Colonic mucosa (tissue), 4 donors: ENCODE results near the gene MGRN1. TPM values are rescaled to one million over a fixed set of nuclear protein-coding genes. Genes with fewer than 3 reads are reported as not detected.
A peak's percentile ranks its signal among the peaks of the same experiment; 100 is the strongest.

Experiments used
- DNase-seq: peaks from one replicate; pipeline ENCODE4 v3.0.0-alpha.2; 2020
- H3K27ac ChIP-seq: fragments of 200-600 bp; one replicate; pipeline ENCODE4 v1.8.0; 2021
- H3K27me3 ChIP-seq: fragments of 200-600 bp; one replicate; pipeline ENCODE4 v1.8.0; 2021
- H3K36me3 ChIP-seq: fragments of 200-600 bp; one replicate; pipeline ENCODE4 v1.8.0; 2021
- H3K4me1 ChIP-seq: fragments of 200-600 bp; one replicate; pipeline ENCODE4 v1.8.0; 2021; ENCODE audit warnings: mild to moderate bottlenecking
- H3K4me3 ChIP-seq: fragments of 200-600 bp; one replicate; pipeline ENCODE4 v1.8.0; 2021
- H3K9ac ChIP-seq, 2 donors: one replicate each; pipeline ENCODE4 v1.7.0; 2013; ENCODE audit warnings: control low read depth in 2 of 2, low read depth in 2 of 2, low read length in 2 of 2
- H3K9me3 ChIP-seq: fragments of 200-600 bp; one replicate; pipeline ENCODE4 v1.8.0; 2021
- intact Hi-C: fragments of 100-400 bp; cut with DNase I; formaldehyde crosslinking; loops from one replicate; pipeline ENCODE4 v1.14.1; 2022
- total RNA-seq, 2 donors: library from RNA; stranded (reverse); fragmentation: NEBNext Ultra II Directional in 1 of 2; extraction: Animal tissue kit (Norgen Biotek cat#: 25700) in 1 of 2; gene quantifications; one replicate each; pipeline ENCODE4 v1.2.1, GENCODE V29; 2021
- TF ChIP-seq, protein P1 (sequence below): fragments of 200-600 bp; IDR thresholded peaks from one replicate; pipeline ENCODE4 v1.8.0; 2022; ENCODE audit warnings: antibody characterized with exemption, mild to moderate bottlenecking
- donor health status: healthy.
- donor health status: DM: no; HTN: no; CAD: no.
- donor health status: DM: no; HTN: no; CAD: no.

The MGRN1 gene
- total RNA-seq, 2 donors from 2014 or later: 75.2 to 79.3 TPM

DNA sequence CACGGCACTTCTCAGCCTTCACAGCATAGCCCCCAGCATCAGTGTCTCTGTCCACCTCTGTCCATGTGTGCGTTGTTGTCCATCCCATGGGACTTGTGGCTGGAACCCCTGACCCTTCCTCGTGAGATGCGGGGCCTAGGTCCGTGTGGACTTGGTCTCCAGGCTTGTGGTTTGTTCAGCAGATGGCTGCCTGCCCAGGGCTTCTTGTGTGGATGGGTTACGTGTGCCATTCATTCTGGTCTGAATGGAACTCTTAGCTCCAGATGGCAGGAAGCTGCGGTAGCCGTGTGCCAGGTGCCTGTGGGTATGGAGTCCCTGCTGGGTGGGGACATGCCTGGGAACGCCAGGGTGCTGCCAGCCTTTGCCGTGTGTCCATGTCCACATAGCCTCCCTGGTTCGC is 37.0 kb downstream of the MGRN1 start:
- no peaks in the 10 kb centered on the region for H3K9me3 ChIP-seq
- peaks cover 10% of the 10 kb centered on the region for H3K36me3 ChIP-seq
- DNase-seq: no peak
- intact Hi-C loops: no loop called here
- TF ChIP-seq, protein P1, sequence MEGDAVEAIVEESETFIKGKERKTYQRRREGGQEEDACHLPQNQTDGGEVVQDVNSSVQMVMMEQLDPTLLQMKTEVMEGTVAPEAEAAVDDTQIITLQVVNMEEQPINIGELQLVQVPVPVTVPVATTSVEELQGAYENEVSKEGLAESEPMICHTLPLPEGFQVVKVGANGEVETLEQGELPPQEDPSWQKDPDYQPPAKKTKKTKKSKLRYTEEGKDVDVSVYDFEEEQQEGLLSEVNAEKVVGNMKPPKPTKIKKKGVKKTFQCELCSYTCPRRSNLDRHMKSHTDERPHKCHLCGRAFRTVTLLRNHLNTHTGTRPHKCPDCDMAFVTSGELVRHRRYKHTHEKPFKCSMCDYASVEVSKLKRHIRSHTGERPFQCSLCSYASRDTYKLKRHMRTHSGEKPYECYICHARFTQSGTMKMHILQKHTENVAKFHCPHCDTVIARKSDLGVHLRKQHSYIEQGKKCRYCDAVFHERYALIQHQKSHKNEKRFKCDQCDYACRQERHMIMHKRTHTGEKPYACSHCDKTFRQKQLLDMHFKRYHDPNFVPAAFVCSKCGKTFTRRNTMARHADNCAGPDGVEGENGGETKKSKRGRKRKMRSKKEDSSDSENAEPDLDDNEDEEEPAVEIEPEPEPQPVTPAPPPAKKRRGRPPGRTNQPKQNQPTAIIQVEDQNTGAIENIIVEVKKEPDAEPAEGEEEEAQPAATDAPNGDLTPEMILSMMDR: no peak
- peaks cover 23% of the 10 kb centered on the region for H3K4me1 ChIP-seq
- no peak overlapping the region for H3K4me3 ChIP-seq
- H3K27ac ChIP-seq: no peak overlapping the region
- no peak overlapping the region for H3K9ac ChIP-seq
- H3K27me3 ChIP-seq: no peaks in the 10 kb centered on the region

DNA sequence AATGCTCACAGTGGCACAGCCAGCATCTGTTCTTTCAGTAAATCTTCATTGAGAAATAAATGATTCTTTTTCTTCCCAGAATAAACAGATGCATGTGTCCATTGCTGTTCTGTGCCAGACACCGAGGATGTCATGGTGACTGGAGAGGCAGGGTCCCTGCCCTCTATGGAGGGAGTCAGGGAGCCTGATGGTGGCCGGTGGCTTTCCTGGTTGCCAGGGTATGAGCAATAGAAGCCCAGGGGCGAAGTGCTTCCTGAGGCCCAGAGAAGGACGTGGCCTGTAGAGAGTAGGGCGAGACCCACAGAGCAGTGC is 38.8 kb downstream of the MGRN1 start:
- Histone ChIP-seq H3K27me3 (no peaks in the 10 kb centered on the region), H3K9ac (peak overlapping the region in 1 of 2 donors; percentile 26), H3K27ac (peak overlapping the region; percentile 62), H3K36me3 (peaks cover 12% of the 10 kb centered on the region), H3K9me3 (no peaks in the 10 kb centered on the region), H3K4me1 (peaks cover 23% of the 10 kb centered on the region), H3K4me3 (no peak overlapping the region)
- intact Hi-C loops: no loop called here
- no peak for DNase-seq
- TF ChIP-seq, protein P1: no peak

DNA sequence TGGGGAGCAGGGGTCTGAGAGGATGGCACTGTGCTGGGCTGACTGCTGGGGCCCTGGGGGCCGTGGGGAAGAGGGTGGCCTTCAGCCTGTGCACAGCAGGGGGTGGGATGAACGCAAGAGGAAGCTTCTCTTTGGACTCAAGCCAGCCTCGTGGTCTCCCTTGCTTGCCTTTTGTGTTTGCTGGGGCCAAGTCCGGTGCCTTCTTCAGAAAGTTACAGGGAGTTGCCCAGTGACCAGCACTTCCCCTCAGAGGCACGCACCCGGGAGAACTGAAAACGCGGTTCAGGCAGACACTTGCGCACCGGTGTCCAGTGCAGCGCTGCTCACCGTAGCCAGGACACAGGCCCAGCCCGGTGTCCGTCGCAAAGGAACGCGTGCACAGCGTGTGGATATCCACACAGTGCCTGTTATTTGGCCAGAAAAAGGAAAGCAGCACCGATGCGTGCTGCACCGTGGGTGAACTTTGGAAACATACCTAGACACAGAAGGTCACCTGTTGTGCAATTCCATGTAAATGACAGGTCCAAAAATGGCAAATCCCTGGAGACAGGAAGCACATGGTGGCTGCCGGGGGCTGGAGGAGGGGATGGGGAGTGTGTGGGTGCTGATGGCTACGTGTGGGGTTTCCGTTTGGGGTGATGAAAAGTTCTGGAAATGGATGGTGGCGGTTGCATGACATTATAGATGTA is 39.3 kb downstream of the MGRN1 start:
- H3K36me3 ChIP-seq: peaks cover 12% of the 10 kb centered on the region
- TF ChIP-seq, protein P1: no peak
- H3K9me3 ChIP-seq: no peaks in the 10 kb centered on the region
- peaks cover 23% of the 10 kb centered on the region for H3K4me1 ChIP-seq
- DNase-seq: peak; percentile 60
- H3K4me3 ChIP-seq: no peak overlapping the region
- intact Hi-C loops: no loop called here
- no peaks in the 10 kb centered on the region for H3K27me3 ChIP-seq
- H3K27ac ChIP-seq: peak overlapping the region; percentile 62
- peak overlapping the region in 1 of 2 donors; percentile 26 for H3K9ac ChIP-seq

DNA sequence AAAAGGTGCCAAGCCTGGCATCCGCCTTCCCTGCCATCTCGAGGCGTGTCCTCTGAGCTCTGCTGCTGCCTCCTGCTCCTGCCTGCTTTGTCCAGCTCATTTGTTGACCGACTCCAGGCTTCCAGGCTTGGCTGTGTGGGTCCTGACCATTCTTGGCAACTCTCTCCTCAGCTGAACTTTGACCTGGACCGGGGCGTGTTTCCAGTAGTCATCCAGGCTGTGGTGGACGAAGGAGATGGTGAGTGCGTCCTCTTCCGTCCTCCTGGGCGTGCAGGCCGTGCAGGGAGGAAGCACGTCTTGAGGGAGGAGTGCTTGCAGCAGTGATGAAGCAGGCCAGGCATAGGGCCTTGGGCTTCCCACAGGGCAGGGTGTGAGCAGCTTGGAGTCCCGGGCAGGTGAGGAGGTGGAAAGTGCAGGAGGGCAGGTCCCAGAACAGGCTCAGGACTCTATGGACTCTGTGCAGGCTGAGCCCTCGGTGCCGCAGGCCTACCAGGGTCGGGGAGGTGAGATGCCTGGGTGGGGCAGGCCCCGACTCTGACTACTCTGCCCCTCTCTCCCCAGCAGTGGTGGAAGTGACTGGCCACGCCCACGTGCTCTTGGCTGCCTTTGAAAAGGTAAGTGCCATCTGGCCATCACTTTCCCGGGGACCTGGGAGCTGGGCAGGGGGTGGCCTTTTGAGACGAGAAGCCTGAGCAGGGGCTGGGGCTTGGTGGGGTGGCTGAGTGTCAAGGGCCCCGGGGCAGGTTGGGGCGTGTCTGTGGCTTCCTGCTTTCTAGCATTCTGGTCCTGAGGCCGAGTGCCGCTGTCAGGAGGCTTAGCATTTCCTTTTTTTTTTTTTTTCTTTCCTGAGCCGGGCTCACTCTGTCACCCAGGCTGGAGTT is 40.2 kb downstream of the MGRN1 start:
- Histone ChIP-seq H3K27ac (peak overlapping the region; percentile 62), H3K9ac (peak overlapping the region in 1 of 2 donors; percentile 35), H3K36me3 (peaks cover 16% of the 10 kb centered on the region), H3K4me3 (no peak overlapping the region), H3K4me1 (peaks cover 23% of the 10 kb centered on the region), H3K9me3 (no peaks in the 10 kb centered on the region), H3K27me3 (no peaks in the 10 kb centered on the region)
- TF ChIP-seq, protein P1: no peak
- peak; percentile 87 for DNase-seq
- intact Hi-C loops: no loop called here

DNA sequence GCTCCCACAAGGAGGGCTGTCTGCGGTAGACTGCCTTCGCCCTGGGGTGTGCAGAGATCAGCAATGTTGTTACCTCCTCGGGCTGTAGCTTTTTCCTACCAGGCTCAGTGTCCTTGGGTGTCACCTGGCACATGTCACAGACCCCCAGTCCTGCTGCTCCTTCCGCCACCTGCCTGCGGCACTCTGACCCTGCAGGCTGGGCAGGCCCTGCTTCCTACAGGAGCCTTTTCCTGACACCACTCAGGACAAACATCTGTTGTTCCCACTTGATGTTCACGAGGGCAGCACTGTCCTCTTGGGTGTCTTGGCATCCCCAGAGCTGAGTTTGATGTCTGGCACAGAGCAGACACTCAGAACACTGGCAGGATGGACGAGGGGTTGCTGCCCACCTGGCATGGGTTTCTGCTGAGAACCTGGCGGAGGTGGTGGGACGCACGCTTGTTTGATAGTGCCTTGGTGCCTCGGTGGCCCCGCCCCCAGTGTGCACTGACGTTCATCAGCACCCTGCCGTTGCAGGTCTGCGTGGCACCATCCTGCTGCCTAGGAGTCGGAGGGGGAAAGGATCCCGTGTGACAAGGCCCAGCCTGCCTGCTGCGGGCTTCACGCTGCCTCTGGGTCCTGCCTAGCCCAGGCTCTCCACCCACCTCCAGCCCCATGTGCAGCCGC is 42.0 kb downstream of the MGRN1 start:
- peaks cover 23% of the 10 kb centered on the region for H3K4me1 ChIP-seq
- no peak overlapping the region for H3K4me3 ChIP-seq
- no peak overlapping the region for H3K9ac ChIP-seq
- TF ChIP-seq, protein P1: no peak
- no peak overlapping the region for H3K27ac ChIP-seq
- H3K27me3 ChIP-seq: no peaks in the 10 kb centered on the region
- H3K36me3 ChIP-seq: peaks cover 16% of the 10 kb centered on the region
- no peak for DNase-seq
- H3K9me3 ChIP-seq: no peaks in the 10 kb centered on the region
- intact Hi-C loops: no loop called here
